GM18868 (cell line): ENCODE measurements around the gene DPP6.

ENCODE experiments used
- ATAC-seq: cut with Tn5 transposase; IDR thresholded peaks from one replicate; pipeline ENCODE4 v1.9.1; 2021; ENCODE audit warnings: mild to moderate bottlenecking, moderate library complexity; ENCODE audit not compliant: unreplicated experiment

DPP6 gene

GRCh38 chr7:154332811-154333580, 280.8 kb downstream of the DPP6 start:
- no peak for ATAC-seq

- ATAC-seq = no peak
These were observed 284.1 kb downstream of the DPP6 start for GRCh38 chr7:154336295-154336694.

- no peak for ATAC-seq
These were observed 286.7 kb downstream of the DPP6 start for GRCh38 chr7:154338701-154339506.

GRCh38 chr7:154342971-154343633, 290.9 kb downstream of the DPP6 start:
- ATAC-seq = no peak

- no peak for ATAC-seq
These were observed 291.7 kb downstream of the DPP6 start for GRCh38 chr7:154343778-154344412.

- ATAC-seq = no peak
These were observed 292.9 kb downstream of the DPP6 start for GRCh38 chr7:154345093-154345492.

- ATAC-seq = no peak
These were observed 295.6 kb downstream of the DPP6 start for GRCh38 chr7:154347700-154348266.

- no peak for ATAC-seq
These were observed 298.7 kb downstream of the DPP6 start for GRCh38 chr7:154350892-154351291.

- no peak for ATAC-seq
These were observed 301.2 kb downstream of the DPP6 start for GRCh38 chr7:154353355-154353767.

- ATAC-seq = no peak
These were observed 312.0 kb downstream of the DPP6 start for GRCh38 chr7:154364170-154364569.

- ATAC-seq = no peak
These were observed 319.2 kb downstream of the DPP6 start for GRCh38 chr7:154371424-154371823.

- ATAC-seq = no peak
These were observed 319.9 kb downstream of the DPP6 start for GRCh38 chr7:154372011-154372601.

- no peak for ATAC-seq
These were observed 321.8 kb downstream of the DPP6 start for GRCh38 chr7:154373956-154374355.

GRCh38 chr7:154375956-154376355, 323.8 kb downstream of the DPP6 start:
- ATAC-seq = no peak

GRCh38 chr7:154380771-154381170, 328.6 kb downstream of the DPP6 start:
- no peak for ATAC-seq

GRCh38 chr7:154383045-154383444, 330.8 kb downstream of the DPP6 start:
- no peak for ATAC-seq

- ATAC-seq = no peak
These were observed 333.0 kb downstream of the DPP6 start for GRCh38 chr7:154385214-154385613.

- no peak for ATAC-seq
These were observed 335.1 kb downstream of the DPP6 start for GRCh38 chr7:154387252-154387651.

- no peak for ATAC-seq
These were observed 336.2 kb downstream of the DPP6 start for GRCh38 chr7:154388412-154388811.

GRCh38 chr7:154388999-154389398, 336.8 kb downstream of the DPP6 start:
- ATAC-seq = no peak
